Hepatocyte (in vitro differentiated cells): ENCODE measurements around the gene OR51G1. TPM values are rescaled to one million over a fixed set of nuclear protein-coding genes. Genes with fewer than 3 reads are reported as not detected.

Experiments used
- DNase-seq: peaks from one replicate; pipeline ENCODE4 v3.0.0-alpha.2; 2016; ENCODE audit warnings: low spot score
- H2AFZ ChIP-seq: fragments of 200-600 bp; sonication (generic); 2 replicates; pipeline ENCODE4 v1.6.0; 2016; ENCODE audit warnings: antibody characterized with exemption, mild to moderate bottlenecking
- H3K27ac ChIP-seq: fragments of 200-600 bp; sonication (generic); 2 replicates; pipeline ENCODE4 v1.5.1; 2016; ENCODE audit warnings: mild to moderate bottlenecking
- H3K27me3 ChIP-seq: fragments of 200-600 bp; sonication (generic); 2 replicates; pipeline ENCODE4 v1.6.1; 2016
- H3K36me3 ChIP-seq: fragments of 200-600 bp; sonication (generic); replicated peaks from 2 replicates; pipeline ENCODE4 v1.5.1; 2016; ENCODE audit warnings: low read depth; ENCODE audit not compliant: insufficient read depth
- H3K4me1 ChIP-seq: fragments of 200-600 bp; sonication (generic); 2 replicates; pipeline ENCODE4 v1.5.1; 2016; ENCODE audit warnings: mild to moderate bottlenecking, moderate library complexity; ENCODE audit not compliant: insufficient read depth
- H3K4me2 ChIP-seq: fragments of 200-600 bp; sonication (generic); 2 replicates; pipeline ENCODE4 v1.6.0; 2016
- H3K4me3 ChIP-seq: fragments of 200-600 bp; sonication (generic); 2 replicates; pipeline ENCODE4 v1.5.1; 2016; ENCODE audit warnings: mild to moderate bottlenecking
- H3K79me2 ChIP-seq: fragments of 200-600 bp; sonication (generic); 2 replicates; pipeline ENCODE4 v1.6.0; 2017; ENCODE audit warnings: mild to moderate bottlenecking
- H3K9me2 ChIP-seq: fragments of 200-600 bp; sonication (generic); replicated peaks from 2 replicates; pipeline ENCODE4 v1.6.0; 2017; ENCODE audit warnings: mild to moderate bottlenecking; ENCODE audit not compliant: insufficient read depth
- H3K9me3 ChIP-seq: fragments of 200-600 bp; sonication (generic); 2 replicates; pipeline ENCODE4 v1.5.1; 2016; ENCODE audit warnings: low read depth, mild to moderate bottlenecking
- H4K20me1 ChIP-seq: fragments of 200-600 bp; sonication (generic); 2 replicates; pipeline ENCODE4 v1.6.0; 2016; ENCODE audit warnings: mild to moderate bottlenecking; ENCODE audit not compliant: insufficient read depth, poor library complexity, severe bottlenecking
- EZH2 ChIP-seq: fragments of 200-600 bp; sonication (generic); IDR thresholded peaks from 2 replicates; pipeline ENCODE4 v1.6.1; 2016; ENCODE audit warnings: antibody characterized with exemption, mild to moderate bottlenecking, borderline replicate concordance
- EZH2phosphoT487 ChIP-seq: fragments of 200-600 bp; sonication (generic); IDR thresholded peaks from one replicate; pipeline ENCODE4 v1.6.1; 2018; ENCODE audit warnings: antibody characterized with exemption, mild to moderate bottlenecking, low read depth, moderate library complexity; ENCODE audit not compliant: unreplicated experiment, severe bottlenecking
- WGBS: methylation state at CpG from one replicate; pipeline ENCODE4 v1.1.6; 2016; ENCODE audit warnings: low lambda C conversion rate; ENCODE audit errors: missing lambda C conversion rate; 5-methylcytosine and 5-hydroxymethylcytosine counted together
- polyA plus RNA-seq: library from polyadenylated mRNA; unstranded; fragments of >200 nt; fragmentation: Nextera tagmentation; extraction: Ambion mirVana; gene quantifications from 2 replicates; pipeline ENCODE4 v1.2.1, GENCODE V29; 2016
- total RNA-seq: library from RNA; depleted of rRNA; stranded (reverse); fragments of >200 nt; gene quantifications from 2 replicates; pipeline ENCODE4 v1.2.3, GENCODE V29; 2014
- TF ChIP-seq, protein P1 (sequence below): fragments of 200-600 bp; sonication (generic); IDR thresholded peaks from 2 replicates; pipeline ENCODE4 v1.5.1; 2016; ENCODE audit warnings: antibody characterized with exemption, mild to moderate bottlenecking; ENCODE audit not compliant: poor library complexity

The OR51G1 gene
- total and polyA plus RNA-seq, 2 experiments from 2014 or later: not detected

- Histone ChIP-seq H3K4me3 (no peak within 1 kb of the TSS), H3K79me2 (no peaks in the 10 kb centered on the region), H3K9me3 (no peaks in the 10 kb centered on the region), H3K4me1 (no peaks in the 10 kb centered on the region), H3K36me3 (no peaks in the 10 kb centered on the region), H3K27ac (no peak within 1 kb of the TSS), H3K27me3 (no peaks in the 10 kb centered on the region), H3K4me2 (no peak within 1 kb of the TSS), H2AFZ (no peak within 1 kb of the TSS), H4K20me1 (no peaks in the 10 kb centered on the region), H3K9me2 (no peaks in the 10 kb centered on the region)
- TF ChIP-seq, protein P1, sequence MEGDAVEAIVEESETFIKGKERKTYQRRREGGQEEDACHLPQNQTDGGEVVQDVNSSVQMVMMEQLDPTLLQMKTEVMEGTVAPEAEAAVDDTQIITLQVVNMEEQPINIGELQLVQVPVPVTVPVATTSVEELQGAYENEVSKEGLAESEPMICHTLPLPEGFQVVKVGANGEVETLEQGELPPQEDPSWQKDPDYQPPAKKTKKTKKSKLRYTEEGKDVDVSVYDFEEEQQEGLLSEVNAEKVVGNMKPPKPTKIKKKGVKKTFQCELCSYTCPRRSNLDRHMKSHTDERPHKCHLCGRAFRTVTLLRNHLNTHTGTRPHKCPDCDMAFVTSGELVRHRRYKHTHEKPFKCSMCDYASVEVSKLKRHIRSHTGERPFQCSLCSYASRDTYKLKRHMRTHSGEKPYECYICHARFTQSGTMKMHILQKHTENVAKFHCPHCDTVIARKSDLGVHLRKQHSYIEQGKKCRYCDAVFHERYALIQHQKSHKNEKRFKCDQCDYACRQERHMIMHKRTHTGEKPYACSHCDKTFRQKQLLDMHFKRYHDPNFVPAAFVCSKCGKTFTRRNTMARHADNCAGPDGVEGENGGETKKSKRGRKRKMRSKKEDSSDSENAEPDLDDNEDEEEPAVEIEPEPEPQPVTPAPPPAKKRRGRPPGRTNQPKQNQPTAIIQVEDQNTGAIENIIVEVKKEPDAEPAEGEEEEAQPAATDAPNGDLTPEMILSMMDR: no peak
- no peak for TF ChIP-seq EZH2phosphoT487
- no peak for TF ChIP-seq EZH2
- no peak for DNase-seq
Measured at GRCh38 chr11:4903484-4903883, 20.7 kb downstream of the OR51G1 start, which contains the start of gene OR51A7. Gene OR51A7 (plus strand): TSS chr11:4903783. CDS start chr11:4907370, 3,587 bp downstream.

DNA sequence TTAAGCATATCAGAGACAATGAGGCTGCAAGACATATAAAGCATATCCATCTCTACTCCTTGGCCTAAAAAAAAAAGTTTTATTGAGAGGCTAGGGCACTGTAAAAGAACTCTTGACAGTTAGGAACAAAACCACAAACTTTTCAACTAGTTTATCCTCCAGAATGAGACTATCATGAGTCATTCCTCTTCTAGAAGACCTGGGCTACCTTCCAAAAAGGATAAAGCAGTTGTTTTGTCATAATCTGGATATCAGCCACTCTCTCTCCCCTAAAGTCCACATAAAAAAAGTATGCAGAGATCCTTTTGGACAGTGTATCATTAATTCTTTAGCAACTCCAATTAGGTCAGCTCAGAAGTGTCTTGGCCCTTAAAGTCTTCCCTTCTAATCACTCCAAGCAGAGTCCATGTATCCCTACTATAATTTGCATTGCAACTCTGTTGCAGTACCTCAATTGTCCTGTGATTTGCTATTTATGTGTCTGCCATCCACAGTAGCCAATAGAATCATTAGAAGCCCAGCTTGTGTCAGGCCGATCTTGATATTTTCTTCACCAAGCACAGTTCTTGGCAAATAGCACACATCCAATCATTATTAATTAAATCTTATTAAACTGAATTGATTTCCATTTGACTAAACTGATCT lies 32.0 kb downstream of the OR51G1 start:
- TF ChIP-seq EZH2phosphoT487: no peak
- TF ChIP-seq EZH2: no peak
- TF ChIP-seq, protein P1: no peak
- no peaks in the 10 kb centered on the region for H3K9me3 ChIP-seq
- WGBS: 87% methylated on average over 1 of the region's 1 CpG
- H3K36me3 ChIP-seq: no peaks in the 10 kb centered on the region
- no peaks in the 10 kb centered on the region for H3K79me2 ChIP-seq
- H3K4me3 ChIP-seq: no peak overlapping the region
- no peaks in the 10 kb centered on the region for H3K27me3 ChIP-seq
- no peak overlapping the region for H2AFZ ChIP-seq
- H3K27ac ChIP-seq: no peak overlapping the region
- no peak overlapping the region for H3K4me2 ChIP-seq
- H4K20me1 ChIP-seq: no peaks in the 10 kb centered on the region
- H3K4me1 ChIP-seq: no peaks in the 10 kb centered on the region
- no peaks in the 10 kb centered on the region for H3K9me2 ChIP-seq
- DNase-seq: peak; percentile 10

DNA sequence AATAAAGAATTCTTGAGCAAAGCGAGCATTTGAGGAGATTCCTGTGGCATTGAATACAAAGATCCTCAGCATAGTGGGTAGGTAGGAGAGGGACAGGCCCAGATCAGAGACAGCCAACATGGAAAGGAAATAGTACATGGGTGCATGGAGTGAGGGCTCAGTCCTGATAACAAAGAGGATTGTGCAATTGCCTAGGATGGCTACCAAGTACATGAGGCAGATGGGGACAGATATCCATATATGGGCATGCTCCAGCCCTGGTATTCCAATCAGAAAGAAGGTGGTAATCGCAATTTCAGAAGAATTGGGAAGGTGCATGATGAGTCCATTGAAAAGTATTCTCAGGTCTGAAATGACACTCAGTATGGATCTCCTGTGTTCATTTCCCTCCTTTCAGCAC lies 33.9 kb downstream of the OR51G1 start:
- H3K4me1 ChIP-seq: no peaks in the 10 kb centered on the region
- no peak overlapping the region for H2AFZ ChIP-seq
- 92% methylated on average over 2 of the region's 2 CpGs for WGBS
- DNase-seq: no peak
- TF ChIP-seq EZH2phosphoT487 (no peak), EZH2 (no peak)
- TF ChIP-seq, protein P1: no peak
- no peak overlapping the region for H3K4me3 ChIP-seq
- H3K4me2 ChIP-seq: no peak overlapping the region
- no peaks in the 10 kb centered on the region for H4K20me1 ChIP-seq
- H3K36me3 ChIP-seq: no peaks in the 10 kb centered on the region
- H3K9me3 ChIP-seq: no peaks in the 10 kb centered on the region
- H3K9me2 ChIP-seq: no peaks in the 10 kb centered on the region
- no peaks in the 10 kb centered on the region for H3K27me3 ChIP-seq
- no peak overlapping the region for H3K27ac ChIP-seq
- H3K79me2 ChIP-seq: no peaks in the 10 kb centered on the region

DNA sequence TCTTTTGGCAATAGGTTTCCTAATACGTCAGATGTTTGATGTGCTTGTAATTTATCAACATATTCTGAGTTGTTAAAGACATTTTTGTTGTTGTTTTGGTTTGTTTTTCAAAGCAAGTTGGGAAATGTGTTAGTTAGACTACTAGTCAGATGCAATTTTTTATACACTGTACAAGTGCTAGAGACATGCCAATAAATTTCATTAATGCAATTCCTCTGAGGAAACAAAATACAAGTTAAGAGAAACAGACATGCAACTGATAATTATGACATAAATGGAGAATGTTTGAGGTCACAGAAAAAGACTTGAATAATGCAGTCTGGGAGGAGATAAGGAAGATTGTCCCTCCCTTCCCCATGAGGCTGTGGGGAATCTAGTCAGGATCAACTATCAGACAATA lies 36.5 kb downstream of the OR51G1 start:
- H3K4me1 ChIP-seq: no peaks in the 10 kb centered on the region
- H3K9me2 ChIP-seq: no peaks in the 10 kb centered on the region
- WGBS: 0% methylated on average over 1 of the region's 1 CpG

More for the DNA sequence above, 36.5 kb downstream of the OR51G1 start:
- Histone ChIP-seq H3K27ac (no peak overlapping the region), H4K20me1 (no peaks in the 10 kb centered on the region), H3K27me3 (no peaks in the 10 kb centered on the region), H2AFZ (no peak overlapping the region), H3K9me3 (no peaks in the 10 kb centered on the region), H3K4me3 (no peak overlapping the region), H3K79me2 (no peaks in the 10 kb centered on the region), H3K36me3 (no peaks in the 10 kb centered on the region), H3K4me2 (no peak overlapping the region)
- no peak for DNase-seq
- no peak for TF ChIP-seq EZH2phosphoT487
- no peak for TF ChIP-seq EZH2
- TF ChIP-seq, protein P1: no peak
